Suppressor macrophage treated with lipopolysaccharide for 4 hours (primary cell): ENCODE results near the gene REV3L.
"Not testable (repeated sequence)": the region's sequence is repeated elsewhere in the genome, so short reads cannot be mapped to it uniquely, and the experiment has no call there.

Source experiments
- DNase-seq: peaks from one replicate; pipeline ENCODE4 v3.0.0-alpha.2; 2020

The REV3L gene

GRCh38 chr6:111283707-111284106 lies 199.3 kb downstream of the REV3L start:
- DNase-seq: no peak

- no peak for DNase-seq
Measured at GRCh38 chr6:111282515-111282914, 200.5 kb downstream of the REV3L start.

- no peak for DNase-seq
Measured at GRCh38 chr6:111280445-111280955, 202.5 kb downstream of the REV3L start.

DNA sequence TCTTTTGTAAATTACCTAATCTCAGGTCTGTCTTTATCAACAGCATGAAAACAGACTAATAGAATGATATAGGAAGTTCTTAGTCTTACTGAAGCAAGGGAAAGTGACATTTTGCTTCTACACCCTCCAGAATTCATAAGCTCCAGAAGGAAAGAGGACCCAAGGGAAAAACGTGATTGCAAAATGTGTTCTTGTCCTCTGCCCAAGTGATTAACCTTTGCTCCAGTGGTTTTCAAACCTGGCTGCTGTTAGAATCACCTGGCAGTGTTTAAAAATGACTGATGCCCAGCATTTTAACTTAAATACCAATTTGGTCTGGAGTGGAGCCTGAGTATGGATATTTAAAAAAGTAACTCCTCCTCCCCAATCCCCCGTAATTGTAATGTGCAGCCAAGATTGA lies 204.3 kb downstream of the REV3L start:
- DNase-seq: no peak

DNA sequence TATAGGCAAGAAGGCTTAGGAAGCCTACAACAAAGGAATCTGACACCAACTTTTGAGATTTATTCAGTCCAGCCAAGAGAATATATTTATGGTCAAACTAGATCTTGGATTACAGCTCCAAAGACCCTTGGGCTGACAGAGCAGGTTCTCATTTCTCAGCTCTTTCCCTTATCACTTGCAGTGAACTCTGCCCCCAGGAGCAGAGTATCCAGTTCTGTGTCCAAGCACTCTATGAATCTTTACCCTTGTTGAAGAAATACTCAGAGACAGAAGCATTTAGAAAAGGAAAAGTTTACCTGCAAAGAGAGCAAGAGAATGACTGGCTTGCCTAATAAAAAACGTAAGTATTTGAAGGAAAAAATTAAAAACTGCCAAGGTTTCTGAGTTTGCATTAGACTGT lies 205.2 kb downstream of the REV3L start:
- no peak for DNase-seq

DNA sequence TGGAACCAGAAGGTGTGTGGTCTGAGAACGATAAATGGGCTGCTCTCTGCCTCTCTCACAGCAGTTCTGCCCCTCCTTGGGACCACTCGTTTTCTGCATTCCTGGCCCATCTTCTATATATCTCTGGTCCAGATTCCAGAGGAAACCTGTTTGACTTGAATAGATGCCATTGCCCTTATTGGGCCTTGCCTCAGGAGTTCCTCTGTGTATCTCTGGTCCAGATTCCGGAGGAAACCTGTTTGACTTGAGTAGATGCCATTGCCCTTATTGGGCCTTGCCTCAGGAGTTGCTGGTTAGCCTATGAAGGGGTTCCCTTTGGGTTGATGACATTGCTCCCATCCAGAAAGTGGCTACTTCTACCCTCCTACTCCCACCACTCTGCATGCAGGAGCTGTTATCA lies 206.3 kb downstream of the REV3L start:
- no peak for DNase-seq

DNA sequence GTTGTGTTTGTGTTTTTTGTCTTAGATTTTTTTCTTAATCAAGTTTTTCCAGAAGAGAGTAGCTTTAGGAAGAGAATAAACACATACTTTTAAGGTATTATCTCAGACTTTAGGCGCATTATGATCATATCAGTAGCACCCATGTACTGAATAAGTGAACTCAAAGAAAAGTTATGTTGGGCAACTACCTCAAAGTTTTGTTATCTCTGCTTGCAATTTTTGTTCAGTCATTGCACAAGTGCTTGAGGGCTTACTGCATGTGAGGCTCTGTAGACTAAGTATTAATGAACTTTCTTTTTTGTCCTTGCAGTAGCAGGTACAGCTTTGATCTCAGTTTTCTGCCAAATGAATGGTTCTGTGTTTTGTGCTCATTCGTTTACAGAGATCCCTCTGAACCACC lies 206.7 kb downstream of the REV3L start:
- DNase-seq: no peak

DNA sequence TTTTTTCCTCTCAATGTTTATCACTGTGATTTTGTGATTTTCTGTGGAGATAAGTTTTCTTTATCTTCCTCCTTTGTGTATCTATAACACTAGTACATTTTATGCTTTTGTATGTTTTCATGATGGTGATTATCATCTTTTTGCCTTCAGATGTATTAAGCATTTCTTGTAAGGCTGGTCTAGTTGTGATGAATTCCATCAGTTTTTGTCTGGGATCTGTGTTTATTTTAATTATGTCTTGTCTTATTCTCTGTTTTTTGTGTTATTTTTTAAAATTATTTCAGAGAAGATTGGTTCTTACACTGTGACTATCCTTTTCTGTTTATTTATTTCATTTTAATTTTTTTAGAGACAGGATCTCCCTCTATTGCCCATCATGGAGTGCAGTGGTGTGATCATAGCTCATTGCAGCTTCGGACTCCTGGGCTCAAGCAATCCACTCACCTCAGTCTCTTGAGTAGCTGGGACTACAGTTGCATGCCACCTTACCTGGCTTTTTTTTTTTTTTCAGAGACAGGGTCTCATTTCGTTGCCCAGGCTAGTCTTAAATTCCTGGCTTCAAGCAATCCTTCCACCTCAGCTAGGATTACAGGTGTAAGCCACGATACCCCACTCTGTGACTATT lies 208.3 kb downstream of the REV3L start:
- DNase-seq: no peak

- DNase-seq: no peak
Measured at GRCh38 chr6:111270121-111270520, 212.9 kb downstream of the REV3L start.

DNA sequence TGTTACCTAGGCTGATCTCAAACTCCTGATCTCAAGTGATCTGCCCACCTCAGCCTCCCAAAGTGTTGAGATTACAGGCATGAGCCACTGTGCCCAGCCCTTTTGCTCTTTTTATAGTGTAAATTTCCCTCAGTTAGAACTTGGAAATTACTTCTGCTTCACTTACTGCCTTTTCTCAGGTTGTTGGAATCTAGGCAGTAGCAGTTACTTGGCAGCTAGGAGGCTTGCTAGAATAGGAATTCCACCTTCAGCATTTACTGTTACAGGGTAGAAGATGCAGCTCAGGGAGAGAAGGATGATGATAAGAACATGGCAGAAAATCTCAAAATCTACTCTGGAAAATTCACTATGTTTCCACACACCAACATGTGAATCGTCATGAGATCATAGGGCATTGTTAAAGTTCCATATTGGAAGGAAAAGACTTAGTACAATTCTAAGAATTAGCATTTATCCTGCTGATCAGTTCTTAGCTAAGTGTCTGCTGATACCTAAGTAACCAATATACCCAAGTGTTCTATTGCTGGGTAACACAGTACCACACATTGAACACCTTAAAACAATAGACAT lies 213.5 kb downstream of the REV3L start:
- DNase-seq: peak; percentile 15

DNA sequence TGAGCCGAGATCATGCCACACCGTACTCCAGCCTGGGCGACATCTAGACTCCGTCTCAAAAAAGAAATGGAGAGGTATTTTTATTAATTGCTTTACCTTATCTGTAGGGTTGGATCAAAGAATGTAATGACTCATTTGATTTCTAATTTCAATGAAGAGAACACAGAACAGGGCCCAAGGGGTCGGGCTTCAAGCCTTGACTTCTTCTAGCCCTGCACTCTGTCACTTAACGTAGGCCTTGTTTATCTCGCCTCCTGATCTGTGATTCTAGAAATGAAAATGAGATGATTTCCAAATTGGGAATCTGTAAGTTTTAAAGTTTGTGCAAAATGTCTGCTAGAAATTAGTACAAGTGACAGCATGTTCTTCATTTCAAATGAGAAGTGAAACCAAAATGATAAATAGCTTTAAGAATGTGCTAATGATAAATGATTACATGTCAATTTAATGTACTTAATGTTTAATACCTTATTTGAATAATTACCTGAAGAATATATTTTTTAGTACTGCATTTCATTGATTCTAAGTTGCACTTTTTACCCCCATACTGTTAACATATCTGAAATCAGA lies 215.2 kb downstream of the REV3L start:
- DNase-seq: peak; percentile 16

DNA sequence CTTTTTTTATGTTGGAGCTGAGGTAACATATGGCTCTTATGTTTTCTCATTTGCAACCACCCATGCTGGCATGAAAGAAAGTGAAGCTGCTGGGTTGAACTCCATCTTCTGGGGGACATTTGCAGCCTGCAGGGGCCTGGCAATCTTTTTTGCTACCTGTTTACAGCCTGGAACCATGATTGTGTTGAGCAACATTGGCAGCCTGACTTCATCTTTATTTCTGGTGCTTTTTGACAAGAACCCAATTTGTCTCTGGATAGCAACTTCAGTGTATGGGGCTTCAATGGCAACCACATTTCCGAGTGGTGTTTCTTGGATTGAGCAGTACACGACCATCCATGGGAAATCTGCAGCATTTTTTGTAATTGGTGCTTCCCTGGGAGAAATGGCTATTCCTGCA lies 216.7 kb downstream of the REV3L start:
- DNase-seq: no peak

GRCh38 chr6:111265842-111266241 lies 217.2 kb downstream of the REV3L start:
- DNase-seq: no peak

GRCh38 chr6:111263837-111264236 lies 219.2 kb downstream of the REV3L start:
- DNase-seq: peak; percentile 60

DNA sequence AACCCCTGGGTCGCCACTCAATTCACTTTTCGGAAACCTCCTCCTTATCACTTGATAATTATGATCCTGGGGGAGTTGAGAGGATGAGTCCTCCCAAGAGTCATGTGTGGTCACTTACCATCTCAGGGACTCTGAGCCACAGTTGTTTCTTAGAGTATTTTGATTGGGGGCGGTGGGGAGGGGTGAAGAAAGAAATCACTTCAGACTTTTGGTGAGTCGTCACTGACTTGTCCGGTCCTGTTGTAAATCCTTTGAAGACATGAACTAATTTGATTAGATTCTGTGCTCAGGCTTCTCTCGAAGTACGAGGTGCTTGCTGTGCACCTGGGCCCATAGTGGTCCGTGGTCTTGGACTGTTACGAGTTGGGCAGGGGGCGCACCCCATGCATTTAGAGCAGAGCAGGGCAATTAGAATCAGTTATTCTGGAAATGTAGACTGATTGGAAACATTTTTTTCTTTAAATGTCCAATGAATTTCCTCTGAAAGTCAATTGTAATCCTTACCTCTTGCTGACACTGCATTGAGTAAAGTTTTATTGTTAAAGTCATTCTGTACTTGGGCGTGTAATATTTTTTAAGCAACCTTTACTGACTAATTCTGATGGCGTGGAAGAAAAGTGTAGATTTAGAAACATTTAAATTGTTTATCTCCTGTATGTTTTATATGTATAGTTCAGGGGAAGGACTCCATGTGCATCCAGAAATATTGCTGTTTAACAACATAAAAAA lies 222.3 kb downstream of the REV3L start:
- peak; percentile 21 for DNase-seq

GRCh38 chr6:111259089-111259831 lies 223.8 kb downstream of the REV3L start:
- DNase-seq: peak; percentile 100

- no peak for DNase-seq
Measured at GRCh38 chr6:111258615-111259088, 224.4 kb downstream of the REV3L start.

GRCh38 chr6:111258010-111258409 lies 225.0 kb downstream of the REV3L start:
- DNase-seq: no peak

- DNase-seq: no peak
Measured at GRCh38 chr6:111256646-111257045, 226.4 kb downstream of the REV3L start.

DNA sequence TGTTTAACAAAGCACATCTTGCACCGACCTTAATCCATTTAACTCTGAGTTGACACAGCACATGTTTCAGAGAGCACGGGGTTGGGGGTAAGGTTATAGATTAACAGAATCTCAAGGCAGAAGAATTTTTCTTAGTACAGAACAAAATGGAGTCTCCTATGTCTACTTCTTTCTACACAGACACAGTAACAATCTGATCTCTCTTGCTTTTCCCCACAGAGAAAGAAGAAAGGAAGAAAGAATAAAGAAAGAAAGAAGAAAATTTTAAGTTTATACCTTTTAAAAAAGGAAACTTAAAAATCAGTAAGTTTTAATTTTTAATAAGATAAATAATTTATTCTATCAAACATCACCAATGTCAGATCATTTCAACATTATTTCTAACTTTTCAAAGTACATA lies 227.2 kb downstream of the REV3L start:
- not testable (repeated sequence) for DNase-seq

- no peak for DNase-seq
Measured at GRCh38 chr6:111254779-111255166, 228.2 kb downstream of the REV3L start.

DNA sequence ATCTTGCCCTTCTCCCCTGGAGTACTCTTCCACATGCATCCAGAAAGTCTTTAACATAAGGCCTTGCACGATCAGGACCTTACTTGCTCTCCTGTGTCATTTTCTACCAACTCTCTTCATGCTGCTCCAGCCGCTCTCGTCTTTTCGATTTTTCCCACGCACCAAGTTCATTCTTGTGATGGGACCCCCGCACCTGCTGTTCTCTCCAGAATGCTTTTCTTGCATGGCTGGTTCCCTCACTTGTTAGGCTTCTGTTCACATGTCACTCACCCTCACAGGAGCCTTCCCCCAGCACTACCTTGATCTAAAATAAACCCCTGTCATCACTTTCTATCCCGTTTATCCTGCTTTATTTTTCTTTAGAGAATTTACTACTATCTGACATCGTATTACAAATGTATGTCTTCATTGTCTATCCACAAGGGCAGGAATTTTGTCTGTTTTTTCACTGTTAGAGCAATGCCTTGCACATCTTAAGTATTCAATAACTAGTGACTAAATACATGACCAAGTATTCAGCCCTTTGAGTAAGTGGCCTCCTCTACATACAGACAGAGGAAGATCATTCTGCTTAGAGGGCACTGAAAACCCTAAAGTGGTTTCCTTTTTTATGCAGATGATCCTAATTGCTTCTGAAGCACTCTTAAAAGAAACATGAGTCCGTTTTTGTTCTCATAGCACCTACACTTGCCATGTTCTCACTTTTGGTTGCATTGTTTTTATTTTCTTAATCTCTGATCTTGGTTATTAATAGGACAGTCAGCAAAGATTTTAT lies 228.8 kb downstream of the REV3L start:
- DNase-seq: no peak
